Retina (tissue), 1 donor: ENCODE results near the gene THUMPD3.
A peak's percentile ranks its signal among the peaks of the same experiment; 100 is the strongest.

Experiments used
- DNase-seq: peaks from one replicate; pipeline ENCODE4 v3.0.0-alpha.2; 2016

Gene THUMPD3

GRCh38 chr3:9361691-9362388 lies 1.0 kb upstream of the THUMPD3 start:
- DNase-seq, result no peak

DNA sequence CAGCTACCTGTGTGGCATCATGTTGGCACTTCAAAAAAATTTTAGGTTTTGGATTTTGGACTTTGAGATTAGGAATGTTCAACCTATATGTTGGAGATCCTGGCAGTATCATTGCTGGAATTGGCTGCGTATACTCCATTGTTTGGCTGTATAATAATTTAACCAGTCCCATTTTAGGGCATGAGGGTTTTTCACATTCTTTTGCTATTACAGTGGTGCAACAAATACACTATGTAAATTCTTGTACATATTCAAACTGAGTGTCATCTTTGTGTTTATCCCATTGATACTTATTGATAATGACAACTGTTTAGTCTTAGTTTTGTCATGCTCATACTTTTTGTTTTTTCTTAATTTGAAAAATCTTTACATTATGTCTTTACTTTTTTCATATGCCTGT lies 6.7 kb downstream of the THUMPD3 start:
- DNase-seq, result no peak

DNA sequence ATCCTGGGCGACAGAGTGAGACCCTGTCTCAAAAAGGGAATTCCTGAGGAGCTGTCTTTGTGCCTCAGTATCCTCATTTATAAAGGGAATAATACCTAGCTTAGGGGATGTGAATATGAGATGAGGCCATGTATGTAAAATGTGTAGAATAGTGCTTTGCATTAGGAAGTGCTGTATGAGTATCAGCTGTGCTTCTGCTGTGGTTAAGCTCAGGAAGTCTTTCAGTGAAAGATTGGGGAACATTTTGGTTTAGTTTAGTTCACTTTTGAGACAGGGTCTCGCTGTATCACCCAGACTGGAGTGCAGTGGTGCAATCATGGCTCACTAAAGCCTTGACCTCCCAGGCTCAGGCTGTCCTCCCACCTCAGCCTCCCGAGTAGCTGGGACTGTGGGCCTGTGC lies 10.6 kb downstream of the THUMPD3 start:
- no peak for DNase-seq

DNA sequence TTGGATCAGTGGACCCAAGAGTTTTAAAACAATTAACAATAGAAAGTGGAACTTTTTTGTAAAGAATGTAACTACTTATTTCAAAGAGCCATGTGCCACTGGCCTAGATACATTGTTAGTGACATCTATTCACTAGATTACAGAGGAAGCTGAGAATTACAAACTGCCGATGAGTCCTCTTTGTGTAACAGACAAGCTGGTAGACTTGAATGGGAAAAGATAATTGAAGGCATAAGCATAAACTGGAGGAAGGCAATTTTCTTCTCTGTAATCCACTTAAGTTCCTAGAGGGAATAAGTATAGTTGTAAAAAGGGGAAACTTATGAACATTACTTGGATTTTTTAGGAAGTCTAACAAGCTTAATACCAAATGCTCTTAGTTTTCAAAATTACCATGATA lies 15.1 kb downstream of the THUMPD3 start:
- no peak for DNase-seq

DNA sequence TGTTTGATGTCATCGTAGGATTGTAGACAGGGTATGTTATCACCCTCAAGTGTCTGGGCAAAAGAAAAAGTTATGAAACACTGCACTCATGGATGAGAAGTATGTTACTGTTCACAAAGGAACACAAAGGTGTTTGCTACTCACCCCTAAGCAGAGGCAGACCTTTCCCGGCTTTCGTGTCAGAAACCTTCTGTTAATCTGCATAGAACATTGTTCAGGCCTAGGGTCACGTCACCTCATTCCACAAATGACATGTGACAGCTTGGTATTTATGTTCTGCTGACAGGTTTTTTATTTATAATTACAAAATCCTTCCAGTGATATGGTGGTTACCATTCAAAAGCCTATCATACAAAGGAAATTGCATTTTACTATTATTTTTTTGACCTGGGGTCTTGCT lies 16.5 kb downstream of the THUMPD3 start:
- DNase-seq, result no peak

DNA sequence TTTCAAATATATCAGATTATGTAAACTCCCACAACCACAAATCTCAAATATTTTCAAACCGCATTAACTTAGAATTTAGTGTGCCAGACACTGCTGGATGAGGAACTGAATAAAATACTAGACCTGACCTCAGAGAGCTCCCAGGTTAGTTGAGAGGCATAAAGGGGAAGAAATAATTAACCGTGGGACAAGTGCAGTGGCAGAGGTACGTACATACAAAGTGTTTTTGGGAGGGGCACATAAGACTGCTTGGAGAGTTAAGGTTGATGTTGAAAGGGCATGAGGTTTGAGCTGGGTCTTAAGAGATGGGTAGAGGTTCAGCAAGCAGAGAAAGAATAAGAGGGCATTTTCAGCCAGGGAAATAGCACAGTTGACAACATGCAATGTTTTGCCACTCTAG lies 17.2 kb downstream of the THUMPD3 start:
- DNase-seq, result no peak

GRCh38 chr3:9384141-9384828 lies 21.4 kb downstream of the THUMPD3 start:
- no peak for DNase-seq

DNA sequence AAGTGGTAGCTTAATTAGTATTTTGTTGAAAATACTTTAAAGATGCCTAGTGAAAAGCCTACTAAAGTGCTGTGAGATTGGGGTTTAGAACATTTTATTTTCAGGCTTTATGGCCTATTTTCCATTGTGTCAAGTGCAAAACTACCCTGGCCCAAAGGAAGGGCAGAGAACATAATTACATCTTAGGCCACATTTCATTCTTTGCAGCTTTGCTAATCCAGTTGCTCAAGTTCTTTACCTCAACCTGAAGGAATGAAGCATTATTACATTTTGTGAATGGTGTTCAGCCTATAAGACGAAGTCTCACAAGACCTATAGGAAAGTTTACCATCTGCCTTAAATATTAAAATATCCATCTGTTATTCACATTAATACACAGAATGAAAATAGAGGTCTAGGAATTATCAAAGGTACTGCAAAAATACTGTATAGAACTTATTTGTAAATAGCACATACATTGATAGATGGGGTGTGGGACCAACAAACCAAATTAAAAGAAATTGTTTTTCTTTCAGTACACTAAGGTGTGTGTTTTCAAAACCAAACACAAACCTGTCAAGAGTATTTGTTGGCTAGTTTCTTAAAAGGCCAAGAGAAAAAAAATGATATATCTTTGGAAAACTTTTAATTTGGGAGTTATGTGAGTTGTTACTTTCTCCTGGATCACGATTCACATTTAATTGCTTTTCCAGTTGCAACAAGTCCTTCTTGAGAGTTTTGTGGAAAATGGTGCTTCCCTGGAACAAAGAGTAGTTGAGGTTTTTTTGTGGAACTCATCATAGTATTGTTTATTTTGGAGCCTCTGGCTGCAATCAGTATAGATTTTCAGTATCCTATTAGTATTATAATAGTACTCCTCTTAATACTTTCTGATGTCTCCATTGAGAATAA lies 22.6 kb downstream of the THUMPD3 start:
- no peak for DNase-seq

- no peak for DNase-seq
These were observed 23.2 kb downstream of the THUMPD3 start for GRCh38 chr3:9386078-9386459.

DNA sequence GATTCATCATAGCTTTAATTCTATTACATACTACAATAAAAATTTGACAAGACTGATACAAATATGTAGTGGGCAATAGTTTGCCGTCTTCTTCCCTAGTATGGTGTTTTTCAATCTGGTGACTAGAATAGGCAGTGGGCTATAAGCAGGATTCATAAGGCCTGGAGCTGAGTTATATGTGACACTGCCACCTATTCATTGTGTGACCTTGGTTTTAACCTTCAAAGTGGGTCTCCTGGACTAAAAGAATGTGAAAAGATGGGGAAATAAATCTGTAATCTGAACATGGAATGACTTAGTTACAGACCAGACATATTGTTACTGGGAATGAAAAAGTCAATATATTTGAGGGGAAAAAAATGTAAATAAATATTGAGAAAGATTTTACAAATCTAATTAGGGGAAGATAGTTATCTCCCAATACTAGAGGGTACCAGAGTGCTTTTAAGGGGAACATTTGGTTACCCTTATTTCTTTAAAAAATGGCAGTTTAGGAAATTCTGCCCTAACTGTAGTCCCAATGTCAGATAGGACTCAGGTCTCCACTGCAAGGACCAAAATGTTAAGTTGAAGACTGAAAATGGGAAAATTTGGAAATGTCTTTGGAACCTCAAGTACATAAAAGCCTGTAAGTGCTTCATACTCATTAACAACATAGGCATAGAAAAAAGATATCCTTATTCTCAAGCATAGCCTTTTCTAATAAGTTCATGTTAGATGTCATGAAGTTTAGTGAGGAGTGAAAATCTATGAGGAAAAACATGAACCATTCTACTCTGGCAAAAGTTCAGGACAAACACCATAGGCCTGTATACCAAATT lies 23.9 kb downstream of the THUMPD3 start:
- DNase-seq, result no peak

DNA sequence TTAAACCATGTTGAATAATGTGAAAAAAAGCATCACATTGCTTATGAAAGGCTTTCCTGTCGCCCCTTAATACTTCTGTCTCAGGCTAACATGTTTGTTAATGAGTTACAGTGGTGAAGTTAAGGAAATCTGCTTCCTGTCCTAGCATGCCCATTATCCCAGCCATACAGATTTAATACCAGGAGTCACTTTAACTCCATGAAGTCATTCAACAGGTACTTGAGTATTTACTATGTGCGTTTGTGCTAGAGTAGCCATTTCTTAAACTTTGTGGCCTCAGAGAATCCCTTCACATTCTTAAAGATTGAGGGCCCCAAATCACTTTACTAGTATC lies 24.4 kb downstream of the THUMPD3 start:
- no peak for DNase-seq

- DNase-seq, result no peak
These were observed 25.3 kb downstream of the THUMPD3 start for GRCh38 chr3:9388142-9388541.

- no peak for DNase-seq
These were observed 25.9 kb downstream of the THUMPD3 start for GRCh38 chr3:9388562-9389272.

- no peak for DNase-seq
These were observed 27.5 kb downstream of the THUMPD3 start for GRCh38 chr3:9390265-9390888.

- no peak for DNase-seq
These were observed 29.2 kb downstream of the THUMPD3 start for GRCh38 chr3:9392041-9392440.

DNA sequence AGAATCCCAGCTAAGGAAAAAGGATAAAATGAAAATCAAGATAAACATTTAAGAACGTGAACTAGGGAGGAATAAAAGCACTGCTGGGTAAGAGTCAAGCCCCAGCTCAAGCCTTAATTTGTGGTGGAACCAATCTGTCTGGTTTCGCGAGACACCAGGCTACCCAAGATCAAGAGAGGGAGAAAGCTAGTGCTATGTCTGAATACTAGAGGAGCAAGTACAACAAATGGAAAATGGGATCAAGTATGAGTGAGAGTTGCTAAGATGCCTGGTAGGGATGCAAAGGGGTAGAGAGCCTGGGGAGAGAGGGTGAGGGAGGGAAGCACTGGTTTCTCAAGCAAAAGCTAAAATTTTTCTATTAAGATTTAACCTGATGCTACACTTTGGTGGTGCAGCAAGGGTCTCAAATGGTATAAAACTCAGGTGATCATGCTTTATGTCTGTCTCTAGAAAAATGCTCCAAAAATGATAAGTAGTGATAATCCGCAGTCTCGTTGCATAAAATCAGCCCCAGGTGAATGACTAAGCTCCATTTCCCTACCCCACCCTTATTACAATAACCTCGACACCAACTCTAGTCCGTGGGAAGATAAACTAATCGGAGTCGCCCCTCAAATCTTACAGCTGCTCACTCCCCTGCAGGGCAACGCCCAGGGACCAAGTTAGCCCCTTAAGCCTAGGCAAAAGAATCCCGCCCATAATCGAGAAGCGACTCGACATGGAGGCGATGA lies 32.9 kb downstream of the THUMPD3 start:
- no peak for DNase-seq

GRCh38 chr3:9396301-9396631 lies 33.4 kb downstream of the THUMPD3 start:
- DNase-seq, result no peak

- DNase-seq, result peak; percentile 99
These were observed 33.9 kb downstream of the THUMPD3 start for GRCh38 chr3:9396632-9397331.

DNA sequence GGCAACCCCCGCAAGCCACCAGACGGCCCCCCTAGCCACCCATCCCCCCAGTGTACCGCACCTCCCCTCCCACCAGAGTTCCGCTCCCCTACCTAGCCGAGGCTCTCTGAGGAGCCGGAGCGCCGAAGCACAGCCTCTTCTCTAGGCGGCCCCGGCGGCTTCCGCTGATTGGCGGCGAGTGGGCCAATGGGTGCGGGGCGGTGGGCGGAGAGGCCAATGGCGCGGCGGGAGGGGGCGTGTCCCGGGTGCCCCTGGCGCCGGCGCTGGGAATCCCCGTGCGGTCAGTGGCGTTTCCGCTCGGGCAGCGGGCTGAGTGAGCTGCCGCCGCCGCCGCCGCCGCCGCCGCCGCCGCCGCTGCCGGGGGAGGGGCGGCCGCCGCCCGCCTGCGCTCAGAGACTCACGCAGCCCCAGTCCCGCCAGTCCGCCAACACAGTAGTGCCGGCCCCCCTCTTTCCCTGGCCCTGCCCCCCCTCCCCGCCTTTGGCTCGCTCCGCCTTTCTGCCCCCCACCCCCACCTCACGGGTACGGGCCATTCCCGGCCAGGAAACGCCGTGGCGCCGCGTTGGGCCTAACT lies 34.6 kb downstream of the THUMPD3 start, which contains the start of gene SETD5:
SETD5 (plus strand) TSS at position 284 of the 574 bp plus-strand sequence. CDS start 31,324 bp downstream, outside the sequence.
- DNase-seq, result peak; percentile 94
